Heart right ventricle (tissue), 16 donors: Measurements from ENCODE around the gene NBPF11. TPM values are rescaled to one million over a fixed set of nuclear protein-coding genes. Genes with fewer than 3 reads are reported as not detected.
"Not testable (repeated sequence)": the region's sequence is repeated elsewhere in the genome, so short reads cannot be mapped to it uniquely, and the experiment has no call there.

ENCODE experiments used
- ATAC-seq, 8 donors: fragments of 200-7000 bp; cut with Tn5 transposase; one replicate each; pipeline ENCODE4 v1.9.1; 2020; ENCODE audit warnings: mild to moderate bottlenecking in 8 of 8, moderate library complexity in 8 of 8, moderate number of reproducible peaks in 1 of 8
- DNase-seq, 2 donors: peaks; one replicate each; pipeline ENCODE4 v3.0.0-alpha.2; 2020
- H3K27ac ChIP-seq, 10 donors: fragments of 200-600 bp; sonication (generic) in 2 of 10; one replicate each; pipeline versions ENCODE4 v1.5.0 to v1.8.0; 2020 to 2022; ENCODE audit warnings: mild to moderate bottlenecking in 3 of 10
- H3K27me3 ChIP-seq, 7 donors: fragments of 200-600 bp; one replicate each; pipeline ENCODE4 v1.8.0; 2021 to 2022; ENCODE audit warnings: mild to moderate bottlenecking in 2 of 7
- H3K36me3 ChIP-seq, 9 donors: fragments of 200-600 bp; sonication (generic) in 1 of 9; one replicate each; pipeline versions ENCODE4 v1.5.0 to v1.8.0; 2020 to 2022; ENCODE audit warnings: mild to moderate bottlenecking in 2 of 9
- H3K4me1 ChIP-seq, 9 donors: fragments of 200-600 bp; sonication (generic) in 1 of 9; one replicate each; pipeline versions ENCODE4 v1.5.0 to v1.8.0; 2020 to 2022; ENCODE audit warnings: mild to moderate bottlenecking in 4 of 9
- H3K4me3 ChIP-seq, 10 donors: fragments of 200-600 bp; sonication (generic) in 2 of 10; one replicate each; pipeline versions ENCODE4 v1.5.0 to v1.8.0; 2020 to 2022; ENCODE audit warnings: mild to moderate bottlenecking in 7 of 10, moderate library complexity in 2 of 10
- H3K9me3 ChIP-seq, 11 donors: fragments of 200-600 bp in 10 of 11; sonication (generic) in 2 of 11; one replicate each; pipeline versions ENCODE4 v1.5.0 to v1.8.0; 2013 to 2022; ENCODE audit warnings: mild to moderate bottlenecking in 2 of 11, control low read depth in 1 of 11, moderate library complexity in 1 of 11
- WGBS, 2 donors: extraction: QIAGEN DNeasy Blood & Tissue Kit; methylation state at CpG; one replicate each; pipeline ENCODE4 v1.1.7; 2013; ENCODE audit warnings: inconsistent platforms in 1 of 2; 5-methylcytosine and 5-hydroxymethylcytosine counted together
- intact Hi-C, 10 donors: fragments of 100-400 bp; cut with DNase I; formaldehyde crosslinking; loops; one replicate each; pipeline versions ENCODE4 v1.11.1 to v1.14.2; 2022
- polyA plus RNA-seq, 2 donors: library from polyadenylated mRNA; stranded (reverse); fragments of 200-250 nt; gene quantifications; one replicate each; pipeline ENCODE4 v1.2.3, GENCODE V29; 2013
- total RNA-seq, 10 donors: library from RNA; stranded (reverse); fragmentation: NEBNext Ultra II Directional in 3 of 10; extraction: Animal tissue kit (Norgen Biotek cat#: 25700) in 3 of 10; gene quantifications; one replicate each; pipeline versions ENCODE4 v1.2.1 to v1.2.4, GENCODE V29; 2021 to 2023
- donor health status: Arrhythmogenic right ventricular cardiomyopathy.
- donor health status: ischemic (EF 13 %, LVEDD 7.1; RV severe dilation, severe dysfunction).
- donor health status: healthy with polysubstance abuse.
- donor health status: DM: no; HTN: yes; CAD: no.
- donor health status: DM: no; HTN: no; CAD: no.
- donor health status: ischemic (EF 25% LVEDD 6.9; RV normal size, moderate dysfunction).
- donor health status: ischemic (EF 25% LVEDD 5.7; RV mildly dilated, moderate dysfunction).
- donor health status: healthy.
- donor health status: DM: yes; HTN: yes; CAD: no.
- donor health status: Ischemic cardiomyopathy.
- donor health status: ischemic (EF 35%, LVEDD 5.7; RV mildly dilated, moderate dysfunction).
- donor health status: nonischemic (EF 11% LVEDD 7.7; RV severe dilation, severe dysfunction).
- donor health status: DM: yes; HTN: yes; CAD: no.
- donor health status: PGD.
- donor health status: ischemic (EF 29% LVEDD 5.4; RV normal size, mild dysfunction).
- donor health status: nonischemic (EF 23%, LVEDD 6.1; RV moderate dilation, normal function).

The NBPF11 gene
- total and polyA plus RNA-seq, 12 donors, result 2.0 to 7.2 (median 3.0) TPM

DNA sequence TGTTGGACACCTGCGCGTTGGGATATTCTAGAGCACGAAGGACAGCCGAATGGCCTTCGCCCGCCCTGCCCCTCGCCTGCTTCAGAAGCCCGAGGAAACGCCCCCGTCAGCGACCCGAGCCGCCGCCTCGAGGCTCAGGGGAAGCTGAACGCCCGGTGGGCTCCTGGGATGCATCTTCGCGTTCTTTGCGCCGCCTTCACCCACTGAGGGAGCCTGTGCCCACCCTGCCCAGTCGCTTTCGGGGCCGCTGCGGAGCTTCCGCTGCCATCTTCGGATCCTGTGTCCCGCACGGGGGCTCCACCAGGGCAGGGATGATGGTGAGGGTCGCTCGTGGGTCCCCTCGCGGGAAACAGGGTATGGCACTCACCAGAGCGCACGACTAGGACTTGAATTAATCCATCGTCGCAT, 91.8 kb downstream of the NBPF11 start:
- H3K27ac ChIP-seq, H3K9me3 ChIP-seq, intact Hi-C loops, H3K36me3 ChIP-seq, H3K4me1 ChIP-seq: not testable (repeated sequence)
- Histone ChIP-seq H3K27me3 (peaks cover 0 to 13% (median 4%) of the 10 kb centered on the region in 7 donors), H3K4me3 (peak overlapping the region in 8 of 10 donors; percentile 21 to 52 (median 48))
- ATAC-seq (peak in 5 of 8 donors; percentile 12 to 48 (median 30)), DNase-seq (peak in 1 of 2 donors; percentile 6)
- 0 to 1% methylated on average over 32 to 33 of the region's 37 CpGs for WGBS, 2 donors

DNA sequence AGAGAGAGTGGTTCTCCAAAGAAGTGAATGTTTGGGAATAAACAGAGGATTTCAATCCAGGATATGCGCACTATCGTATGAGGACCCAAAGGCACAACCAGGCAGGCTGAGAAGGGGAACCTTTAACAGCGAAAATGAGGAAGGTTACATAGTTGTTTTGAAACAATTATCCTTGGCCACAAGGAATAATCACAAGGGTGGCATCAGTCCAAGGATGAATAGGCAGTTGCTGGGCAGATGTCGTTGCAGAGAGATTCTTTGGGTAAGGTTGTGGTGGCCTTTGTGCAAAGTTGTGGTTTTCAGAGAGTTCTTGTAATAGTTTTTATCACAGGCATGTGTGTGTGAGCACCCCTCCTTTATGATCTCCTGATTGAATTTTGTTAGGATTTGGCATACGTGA, 94.7 kb downstream of the NBPF11 start:
- peak in 5 of 8 donors; percentile 22 to 55 (median 31) for ATAC-seq
- H3K4me1 ChIP-seq, H3K9me3 ChIP-seq, DNase-seq, H3K4me3 ChIP-seq, H3K36me3 ChIP-seq, H3K27ac ChIP-seq, intact Hi-C loops: not testable (repeated sequence)
- H3K27me3 ChIP-seq, result peaks cover 0 to 18% (median 4%) of the 10 kb centered on the region in 7 donors
- WGBS, 2 donors, result 79 to 86% methylated on average over 3 of the region's 5 CpGs

Other genes with a start within 250 kb of the NBPF11 start
- gene GJA8, start 249.5 kb downstream of the NBPF11 start, total RNA-seq, result not detected
- gene GJA8, start 249.5 kb downstream of the NBPF11 start, polyA plus RNA-seq, result not detected
- 1 to 10 TPM; 4.9 to 9.4 (median 6.1) TPM for gene GPR89B, start 223.9 kb downstream of the NBPF11 start, total RNA-seq
- gene GPR89B, start 223.9 kb downstream of the NBPF11 start, polyA plus RNA-seq, result 10 to 100 TPM in 1 of 2 donors, 1 to 10 TPM in 1; 7.1 to 10.7 TPM